ENCODE measurements around the gene RNF121.

RNF121 gene

DNA sequence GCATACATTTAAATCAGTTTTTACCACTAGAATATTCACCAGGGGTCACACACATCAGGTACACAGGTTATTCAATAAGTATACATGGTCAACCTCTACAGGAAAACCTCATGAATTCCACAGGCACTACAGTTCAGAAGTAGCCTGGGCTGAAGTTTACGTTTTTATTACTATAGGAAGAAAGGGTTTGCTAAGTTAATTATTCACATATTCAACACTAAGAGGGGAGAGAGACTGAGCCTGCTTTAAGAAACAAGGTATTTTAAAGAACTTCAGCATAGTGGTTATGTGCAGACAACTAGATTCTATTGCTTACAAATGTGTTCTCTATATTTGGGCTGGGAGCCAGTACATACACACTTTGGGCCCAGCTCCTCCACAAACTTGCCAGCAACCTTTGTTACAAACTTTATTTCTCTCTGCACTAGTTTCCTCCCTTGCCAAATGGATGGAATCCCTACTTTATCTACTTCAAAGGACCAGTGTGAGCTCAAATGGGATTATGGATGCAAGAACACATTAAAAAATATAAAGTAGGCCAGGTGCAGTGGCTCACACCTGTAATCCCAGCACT is 101.7 kb downstream of the RNF121 start:
- no peak for DNase-seq (ENCODE audit: low read depth in 1 of 2, low spot score in 1 of 2)

GRCh38 chr11:72036687-72037086 is 107.8 kb downstream of the RNF121 start:
- no peak for DNase-seq (ENCODE audit: low read depth in 1 of 2, low spot score in 1 of 2)

DNA sequence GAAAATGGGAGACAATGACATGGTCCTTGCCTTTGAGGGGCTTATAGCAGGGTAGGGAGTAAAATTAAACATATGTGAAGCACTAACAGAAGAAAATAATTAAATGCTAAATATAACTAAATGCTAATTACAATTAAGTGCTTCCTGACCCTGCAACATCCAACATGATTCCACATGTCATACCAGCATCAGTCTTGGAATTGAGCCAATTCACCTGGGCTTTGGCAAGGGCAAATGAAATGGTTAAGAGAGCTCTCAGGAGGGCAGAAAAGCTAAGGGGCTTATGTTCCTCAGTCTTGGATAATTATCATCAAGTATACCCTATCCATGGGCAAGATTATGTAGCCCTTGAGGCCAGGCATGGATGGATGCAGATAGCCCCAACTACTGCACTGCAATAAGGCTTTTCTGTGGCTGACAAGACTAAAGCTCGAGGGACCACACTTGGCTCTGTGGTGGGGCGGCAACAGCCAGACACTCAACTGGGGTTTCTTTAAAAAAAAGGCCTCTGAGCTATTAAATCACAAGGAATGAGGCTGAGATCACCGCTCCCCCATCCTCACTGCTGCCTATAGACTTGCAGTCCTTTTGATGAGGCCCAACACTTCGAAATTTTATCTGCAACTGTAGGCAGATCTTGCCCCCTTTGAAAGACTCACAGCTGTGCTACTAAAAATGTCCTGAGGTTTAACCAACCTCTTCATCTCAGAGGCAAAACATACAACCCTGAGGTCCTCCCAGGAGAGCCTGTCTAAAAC is 108.9 kb downstream of the RNF121 start:
- no peak for DNase-seq (ENCODE audit: low read depth in 1 of 2, low spot score in 1 of 2)

GRCh38 chr11:72038491-72038890 is 109.6 kb downstream of the RNF121 start:
- DNase-seq (ENCODE audit: low read depth in 1 of 2, low spot score in 1 of 2) = no peak

DNA sequence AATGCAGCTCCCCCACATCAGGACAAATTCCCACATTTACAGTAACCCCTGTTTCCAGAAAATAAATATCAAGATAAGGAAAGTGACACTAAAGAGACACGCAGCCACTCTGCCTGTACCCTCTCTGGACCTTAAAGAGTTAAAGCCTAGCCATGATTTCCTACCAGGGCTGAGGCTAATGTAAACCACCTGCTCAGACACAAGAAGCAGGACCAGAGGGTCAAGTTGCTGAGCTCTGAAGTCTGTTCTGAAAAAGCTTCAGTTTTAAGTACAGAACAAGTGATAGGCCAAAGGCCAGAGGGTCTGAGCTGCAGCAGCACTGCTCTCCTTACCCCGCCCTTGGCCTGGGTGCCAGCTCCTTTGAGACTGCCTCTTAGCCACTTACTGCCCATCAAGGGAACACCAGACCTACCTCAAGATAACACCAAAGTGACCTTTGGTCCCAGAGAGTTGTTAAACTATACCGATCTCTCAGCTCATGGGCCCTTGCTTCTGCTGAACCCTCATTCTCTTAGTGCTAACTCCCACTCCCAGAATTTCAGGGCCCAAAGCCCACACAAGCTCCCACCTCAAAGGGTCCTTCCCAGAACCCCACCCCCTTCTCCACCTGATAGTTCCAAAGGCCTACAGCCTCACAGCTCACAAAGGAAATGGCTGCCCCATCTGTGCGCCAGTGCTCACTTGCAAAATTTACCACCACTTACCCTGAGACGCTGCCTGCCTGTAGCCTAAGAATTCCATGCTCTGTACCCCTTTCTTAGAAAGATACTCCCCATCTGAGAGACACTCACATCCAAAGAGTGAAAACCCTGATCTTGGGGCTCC is 110.4 kb downstream of the RNF121 start:
- DNase-seq (ENCODE audit: low read depth in 1 of 2, low spot score in 1 of 2) = no peak

DNA sequence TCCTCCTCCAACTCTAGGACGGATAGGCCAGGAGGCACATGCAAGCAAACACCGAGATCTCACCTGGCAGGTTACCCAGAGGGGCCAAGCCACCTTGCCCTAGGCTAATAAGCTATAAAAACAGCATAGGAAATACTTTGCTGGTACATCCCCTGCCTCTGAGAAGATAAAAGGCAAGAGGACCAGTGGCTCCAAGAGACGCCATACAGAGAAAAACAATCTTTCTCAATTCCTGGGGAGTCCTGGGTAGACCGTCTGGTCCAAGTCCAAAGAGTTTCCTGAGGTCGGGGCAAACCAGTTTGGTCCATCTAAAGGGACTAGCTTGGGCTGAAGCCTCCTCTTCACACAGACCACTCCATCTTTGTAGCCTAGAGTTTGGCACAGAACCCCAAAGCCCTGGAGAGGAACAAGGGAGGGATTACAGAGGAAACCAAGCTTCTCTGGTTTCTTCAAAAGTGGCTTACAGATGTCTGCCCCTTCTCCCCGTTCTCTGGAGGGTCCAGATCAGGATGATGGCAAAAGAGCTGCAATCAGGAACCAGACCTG is 111.1 kb downstream of the RNF121 start:
- no peak for DNase-seq (ENCODE audit: low read depth in 1 of 2, low spot score in 1 of 2)

- peak; percentile 55 to 68 for DNase-seq (ENCODE audit: low read depth in 1 of 2, low spot score in 1 of 2)
Measured at GRCh38 chr11:72040491-72041363, 111.9 kb downstream of the RNF121 start.

GRCh38 chr11:72041364-72042063 is 112.7 kb downstream of the RNF121 start:
- peak; percentile 4 to 14 for DNase-seq (ENCODE audit: low read depth in 1 of 2, low spot score in 1 of 2)

- DNase-seq (ENCODE audit: low read depth in 1 of 2, low spot score in 1 of 2) = no peak
Measured at GRCh38 chr11:72042064-72042745, 113.4 kb downstream of the RNF121 start.

- no peak for DNase-seq (ENCODE audit: low read depth in 1 of 2, low spot score in 1 of 2)
Measured at GRCh38 chr11:72045849-72046248, 117.0 kb downstream of the RNF121 start.

Measured in activated CD4-positive, alpha-beta T cell treated with anti-CD3 and anti-CD28 coated beads, Interleukin-2, amount 50 U/mL, for 24 hours (primary cell).